CD14-positive monocyte (primary cell): ENCODE results near the gene SACM1L. TPM values are rescaled to one million over a fixed set of nuclear protein-coding genes. Genes with fewer than 3 reads are reported as not detected.

Source experiments
- DNase-seq, 3 donors: peaks; one replicate each; pipeline ENCODE4 v3.0.0-alpha.2; 2011 to 2022
- H2AFZ ChIP-seq: 2 replicates; pipeline ENCODE4 v1.6.0; 2012; ENCODE audit warnings: mild to moderate bottlenecking, low read depth, low read length, inconsistent platforms; ENCODE audit not compliant: insufficient read depth, poor library complexity, severe bottlenecking
- H3K27ac ChIP-seq, 2 donors: 1 replicate in 1 of 2; 2 replicates in 1 of 2; pipeline ENCODE4 v1.5.1; 2012 to 2013; ENCODE audit warnings: low read length in 2 of 2, control low read depth in 1 of 2, inconsistent platforms in 1 of 2, low read depth in 1 of 2, mild to moderate bottlenecking in 1 of 2
- H3K27me3 ChIP-seq, 2 donors: one replicate each; pipeline versions ENCODE4 v1.6.0 to v1.6.1; 2011 to 2013; ENCODE audit warnings: low read length in 2 of 2; ENCODE audit not compliant: control insufficient read depth in 2 of 2, insufficient read depth in 2 of 2
- H3K36me3 ChIP-seq, 2 donors: replicated peaks in 1 of 2; 1 replicate in 1 of 2; 2 replicates in 1 of 2; pipeline versions ENCODE4 v1.5.1 to v1.6.1; 2012 to 2013; ENCODE audit warnings: low read length in 2 of 2, control low read depth in 1 of 2, inconsistent platforms in 1 of 2, mild to moderate bottlenecking in 1 of 2; ENCODE audit not compliant: insufficient read depth in 2 of 2, control insufficient read depth in 1 of 2
- H3K4me1 ChIP-seq, 2 donors: 1 replicate in 1 of 2; 2 replicates in 1 of 2; pipeline versions ENCODE4 v1.5.1 to v1.6.1; 2012 to 2013; ENCODE audit warnings: low read length in 2 of 2, control low read depth in 1 of 2, inconsistent platforms in 1 of 2, mild to moderate bottlenecking in 1 of 2, moderate library complexity in 1 of 2; ENCODE audit not compliant: insufficient read depth in 2 of 2, control insufficient read depth in 1 of 2
- H3K4me2 ChIP-seq: replicated peaks from 2 replicates; pipeline ENCODE3; 2012; ENCODE audit warnings: low read length, moderate library complexity, mild to moderate bottlenecking; ENCODE audit not compliant: poor library complexity, severe bottlenecking; ENCODE audit errors: extremely low read depth
- H3K4me3 ChIP-seq, 3 experiments: fragments of 200-600 bp in 1 of 3; sonication (generic) in 1 of 3; replicated peaks in 1 of 3; 1 replicate in 2 of 3; 2 replicates in 1 of 3; pipeline ENCODE4 v1.5.1; 2011 to 2013; ENCODE audit warnings: low read length in 3 of 3, mild to moderate bottlenecking in 3 of 3, control low read depth in 2 of 3, low read depth in 2 of 3, inconsistent platforms in 1 of 3, moderate library complexity in 1 of 3
- H3K79me2 ChIP-seq: 2 replicates; pipeline ENCODE4 v1.6.0; 2012; ENCODE audit warnings: mild to moderate bottlenecking, control low read depth, inconsistent platforms, low read length, moderate library complexity; ENCODE audit not compliant: insufficient read depth
- H3K9ac ChIP-seq: 2 replicates; pipeline ENCODE4 v1.6.0; 2017; ENCODE audit warnings: low read length, mild to moderate bottlenecking; ENCODE audit not compliant: insufficient read depth, poor library complexity, severe bottlenecking
- H3K9me3 ChIP-seq, 2 donors: replicated peaks in 1 of 2; 1 replicate in 1 of 2; 2 replicates in 1 of 2; pipeline versions ENCODE4 v1.5.1 to v1.6.1; 2012 to 2013; ENCODE audit warnings: low read length in 2 of 2, control low read depth in 1 of 2; ENCODE audit not compliant: control insufficient read depth in 1 of 2, insufficient read depth in 1 of 2
- H4K20me1 ChIP-seq: 2 replicates; pipeline ENCODE4 v1.6.0; 2012; ENCODE audit warnings: mild to moderate bottlenecking, low read length, control low read depth, moderate library complexity; ENCODE audit not compliant: insufficient read depth
- H3K27ac Mint-ChIP-seq, 7 donors: one replicate each; pipeline ENCODE4 v1.8.0; 2020; ENCODE audit warnings: mild to moderate bottlenecking in 7 of 7, mixed read lengths in 7 of 7, moderate library complexity in 6 of 7, inconsistent platforms in 2 of 7
- H3K27me3 Mint-ChIP-seq, 3 donors: one replicate each; pipeline ENCODE4 v1.8.0; 2021 to 2022; ENCODE audit warnings: low read depth in 3 of 3, mild to moderate bottlenecking in 3 of 3, mixed read lengths in 3 of 3, moderate library complexity in 3 of 3, inconsistent platforms in 1 of 3
- H3K36me3 Mint-ChIP-seq, 2 donors: one replicate each; pipeline ENCODE4 v1.8.0; 2020; ENCODE audit warnings: mixed read lengths in 2 of 2, inconsistent platforms in 1 of 2, mild to moderate bottlenecking in 1 of 2
- H3K4me1 Mint-ChIP-seq: one replicate; pipeline ENCODE4 v1.8.0; 2020; ENCODE audit warnings: mild to moderate bottlenecking, mixed read lengths
- H3K4me3 Mint-ChIP-seq, 2 donors: one replicate each; pipeline ENCODE4 v1.8.0; 2020; ENCODE audit warnings: mild to moderate bottlenecking in 2 of 2, mixed read lengths in 2 of 2, moderate library complexity in 1 of 2
- H3K9me3 Mint-ChIP-seq, 7 donors: one replicate each; pipeline ENCODE4 v1.8.0; 2020 to 2022; ENCODE audit warnings: mixed read lengths in 7 of 7, mild to moderate bottlenecking in 6 of 7, moderate library complexity in 6 of 7, inconsistent platforms in 2 of 7
- WGBS: methylation state at CpG from one replicate; pipeline ENCODE4 v1.1.5; 2013; ENCODE audit warnings: missing lambda C conversion rate; ENCODE audit not compliant: insufficient coverage; 5-methylcytosine and 5-hydroxymethylcytosine counted together
- intact Hi-C, 2 donors: fragments of 100-400 bp; cut with micrococcal nuclease; formaldehyde crosslinking; loops; one replicate each; pipeline versions ENCODE4 v1.15.0 to v1.15.1; 2023
- polyA plus RNA-seq, 3 donors: library from polyadenylated mRNA; depleted of rRNA in 1 of 3; unstranded in 2 of 3; stranded (reverse) in 1 of 3; fragments of 300-500 nt in 2 of 3; fragments of >200 nt in 1 of 3; fragmentation: Illumina TruSeq in 2 of 3; gene quantifications; 1 replicate in 2 of 3; 2 replicates in 1 of 3; pipeline ENCODE4 v1.2.3, GENCODE V29; 2012 to 2021
- TF ChIP-seq, protein P1 (sequence below): fragments of 200-600 bp; IDR thresholded peaks from one replicate; pipeline ENCODE4 v1.8.0; 2022; ENCODE audit warnings: antibody characterized with exemption, mild to moderate bottlenecking

Gene SACM1L
- polyA plus RNA-seq, 3 donors: 14.6 to 25.7 (median 21.5) TPM

GRCh38 chr3:45786801-45787495 is 97.8 kb downstream of the SACM1L start:
- peaks cover 5 to 11% of the 10 kb centered on the region in 2 donors for H3K9me3 ChIP-seq
- DNase-seq: no peak
- H3K36me3 ChIP-seq: no peaks in the 10 kb centered on the region
- H3K4me3 ChIP-seq: no peak overlapping the region
- H3K27ac ChIP-seq: no peak overlapping the region
- no peak overlapping the region for H3K9ac ChIP-seq
- 100% methylated on average over 2 of the region's 4 CpGs for WGBS
- H3K27me3 ChIP-seq: no peaks in the 10 kb centered on the region
- Mint-ChIP-seq H3K27me3 (peaks cover under 1 to 4% (median 3%) of the 10 kb centered on the region in 3 donors), H3K4me1 (peaks cover 7% of the 10 kb centered on the region), H3K9me3 (peaks cover 10 to 31% (median 23%) of the 10 kb centered on the region in 7 donors), H3K4me3 (no peak overlapping the region), H3K36me3 (no peaks in the 10 kb centered on the region), H3K27ac (no peak overlapping the region)
- H4K20me1 ChIP-seq: no peaks in the 10 kb centered on the region
- no peaks in the 10 kb centered on the region for H3K4me1 ChIP-seq
- H3K4me2 ChIP-seq: no peak overlapping the region
- H2AFZ ChIP-seq: no peak overlapping the region
- intact Hi-C loops: no loop called here
- TF ChIP-seq, protein P1, sequence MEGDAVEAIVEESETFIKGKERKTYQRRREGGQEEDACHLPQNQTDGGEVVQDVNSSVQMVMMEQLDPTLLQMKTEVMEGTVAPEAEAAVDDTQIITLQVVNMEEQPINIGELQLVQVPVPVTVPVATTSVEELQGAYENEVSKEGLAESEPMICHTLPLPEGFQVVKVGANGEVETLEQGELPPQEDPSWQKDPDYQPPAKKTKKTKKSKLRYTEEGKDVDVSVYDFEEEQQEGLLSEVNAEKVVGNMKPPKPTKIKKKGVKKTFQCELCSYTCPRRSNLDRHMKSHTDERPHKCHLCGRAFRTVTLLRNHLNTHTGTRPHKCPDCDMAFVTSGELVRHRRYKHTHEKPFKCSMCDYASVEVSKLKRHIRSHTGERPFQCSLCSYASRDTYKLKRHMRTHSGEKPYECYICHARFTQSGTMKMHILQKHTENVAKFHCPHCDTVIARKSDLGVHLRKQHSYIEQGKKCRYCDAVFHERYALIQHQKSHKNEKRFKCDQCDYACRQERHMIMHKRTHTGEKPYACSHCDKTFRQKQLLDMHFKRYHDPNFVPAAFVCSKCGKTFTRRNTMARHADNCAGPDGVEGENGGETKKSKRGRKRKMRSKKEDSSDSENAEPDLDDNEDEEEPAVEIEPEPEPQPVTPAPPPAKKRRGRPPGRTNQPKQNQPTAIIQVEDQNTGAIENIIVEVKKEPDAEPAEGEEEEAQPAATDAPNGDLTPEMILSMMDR: no peak
- H3K79me2 ChIP-seq: no peaks in the 10 kb centered on the region

GRCh38 chr3:45787551-45787950 is 98.4 kb downstream of the SACM1L start:
- H3K9ac ChIP-seq: no peak overlapping the region
- Mint-ChIP-seq H3K9me3 (peaks cover 10 to 31% (median 23%) of the 10 kb centered on the region in 7 donors), H3K36me3 (no peaks in the 10 kb centered on the region), H3K4me1 (peaks cover 7% of the 10 kb centered on the region), H3K27me3 (peaks cover 0 to 5% (median 4%) of the 10 kb centered on the region in 3 donors), H3K27ac (no peak overlapping the region), H3K4me3 (peak overlapping the region in 1 of 2 donors; percentile 25)
- intact Hi-C loops: no loop called here
- no peak overlapping the region for H2AFZ ChIP-seq
- H3K36me3 ChIP-seq: no peaks in the 10 kb centered on the region
- DNase-seq: no peak
- H3K27ac ChIP-seq: no peak overlapping the region
- peaks cover 5 to 11% of the 10 kb centered on the region in 2 donors for H3K9me3 ChIP-seq
- H3K4me1 ChIP-seq: no peaks in the 10 kb centered on the region
- H3K79me2 ChIP-seq: no peaks in the 10 kb centered on the region
- no peak overlapping the region for H3K4me2 ChIP-seq
- H3K4me3 ChIP-seq: no peak overlapping the region
- 100% methylated on average over 1 of the region's 2 CpGs for WGBS
- no peaks in the 10 kb centered on the region for H4K20me1 ChIP-seq
- H3K27me3 ChIP-seq: no peaks in the 10 kb centered on the region
- TF ChIP-seq, protein P1: no peak
